Gastrocnemius medialis (tissue), 4 donors: ENCODE data around the gene ASIC2.

Source experiments
- CTCF ChIP-seq, 5 experiments: fragments of 450-650 bp in 3 of 5; fragments of 200-600 bp in 2 of 5; sonication (generic) in 2 of 5; IDR thresholded peaks in 4 of 5; conservative IDR thresholded peaks in 1 of 5; 1 replicate in 4 of 5; 2 replicates in 1 of 5; pipeline ENCODE4 v1.5.1; 2016 to 2019; ENCODE audit warnings: antibody characterized with exemption in 5 of 5, mild to moderate bottlenecking in 3 of 5, moderate library complexity in 3 of 5
- POLR2A ChIP-seq, 2 donors: fragments of 450-650 bp; IDR thresholded peaks; one replicate each; pipeline ENCODE4 v1.6.1; 2017; ENCODE audit warnings: antibody characterized with exemption in 2 of 2, mild to moderate bottlenecking in 2 of 2, moderate library complexity in 2 of 2

- TF ChIP-seq CTCF (IDR thresholded peaks at IDR 0.05 in 4 of 5, conservative IDR thresholded peaks at IDR 0.05 in 1 of 5) (no peak), POLR2A (IDR thresholded peaks at IDR 0.05) (no peak)
Observed at GRCh38 chr17:33028778-33029177, 264.3 kb downstream of the ASIC2 start.
